Adrenal gland (tissue), 12 donors: Measurements from ENCODE around the gene STXBP5. TPM values are rescaled to one million over a fixed set of nuclear protein-coding genes. Genes with fewer than 3 reads are reported as not detected.

Source experiments
- DNase-seq, 7 donors: peaks; one replicate each; pipeline ENCODE4 v3.0.0-alpha.2; 2019 to 2020
- H3K27ac ChIP-seq, 5 donors: fragments of 200-600 bp; sonication (generic) in 4 of 5; 1 replicate in 3 of 5; 2 replicates in 2 of 5; pipeline versions ENCODE4 v1.5.1 to v1.8.0; 2016 to 2020; ENCODE audit warnings: mild to moderate bottlenecking in 1 of 5
- H3K27me3 ChIP-seq: fragments of 200-600 bp; 2 replicates; pipeline ENCODE4 v1.8.0; 2021
- H3K36me3 ChIP-seq, 2 donors: fragments of 200-600 bp; replicated peaks in 1 of 2; 1 replicate in 1 of 2; 2 replicates in 1 of 2; pipeline versions ENCODE4 v1.5.1 to v1.8.0; 2018 to 2022
- H3K4me1 ChIP-seq, 2 donors: fragments of 200-600 bp; replicated peaks in 1 of 2; 1 replicate in 1 of 2; 2 replicates in 1 of 2; pipeline versions ENCODE4 v1.5.1 to v1.8.0; 2018 to 2021
- H3K4me3 ChIP-seq, 4 donors: fragments of 200-600 bp; sonication (generic) in 3 of 4; one replicate each; pipeline ENCODE4 v1.5.1; 2016 to 2018
- H3K9me3 ChIP-seq, 3 donors: fragments of 200-600 bp; sonication (generic) in 1 of 3; replicated peaks in 1 of 3; 1 replicate in 2 of 3; 2 replicates in 1 of 3; pipeline versions ENCODE4 v1.5.1 to v1.8.0; 2016 to 2021
- POLR2A ChIP-seq, 2 donors: fragments of 450-650 bp; IDR thresholded peaks; one replicate each; pipeline ENCODE4 v1.6.1; 2017; ENCODE audit warnings: antibody characterized with exemption in 2 of 2, mild to moderate bottlenecking in 2 of 2, moderate library complexity in 1 of 2
- WGBS, 4 donors: extraction: QIAGEN DNeasy Blood & Tissue Kit in 2 of 4; methylation state at CpG; one replicate each; pipeline versions ENCODE4 v1.1.5 to v1.1.7; 2013 to 2017; 5-methylcytosine and 5-hydroxymethylcytosine counted together
- intact Hi-C, 2 donors: fragments of 100-400 bp; cut with DNase I; formaldehyde crosslinking; loops; one replicate each; pipeline versions ENCODE4 v1.14.1 to v1.15.0; 2022 to 2023
- polyA plus RNA-seq, 3 donors: library from polyadenylated mRNA; stranded (reverse); fragments of 200-250 nt in 2 of 3; fragments of 350-450 nt in 1 of 3; fragmentation: Illumina TruSeq in 1 of 3; extraction: RNeasy Lipid Tissue Mini Kit (QIAGEN cat#74804) in 1 of 3; gene quantifications; one replicate each; pipeline ENCODE4 v1.2.3, GENCODE V29; 2013 to 2014
- small RNA-seq, 2 donors: library from RNA; depleted of rRNA; stranded (forward); fragments of <200 nt; gene quantifications; one replicate each; pipeline ENCODE3, GENCODE V24; 2016
- total RNA-seq, 9 donors: library from RNA; depleted of rRNA in 4 of 9; stranded (reverse); fragments of >200 nt in 4 of 9; fragments of 120-200 nt in 1 of 9; fragmentation: NEBNext Ultra II Directional in 1 of 9; extraction: Animal tissue kit (Norgen Biotek cat#: 25700) in 1 of 9; gene quantifications; one replicate each; pipeline versions ENCODE4 v1.1.0 to v1.2.4, GENCODE V29; 2013 to 2023
- TF ChIP-seq, protein P1 (sequence below), 6 experiments: fragments of 450-650 bp in 4 of 6; fragments of 200-600 bp in 2 of 6; sonication (generic) in 1 of 6; IDR thresholded peaks; 1 replicate in 5 of 6; 2 replicates in 1 of 6; pipeline versions ENCODE4 v1.5.1 to v1.8.0; 2016 to 2021; ENCODE audit warnings: antibody characterized with exemption in 6 of 6, mild to moderate bottlenecking in 2 of 6, moderate library complexity in 1 of 6
- donor health status: healthy with polysubstance abuse.
- donor health status: Bipolar disorder and iron deficiency.
- donor health status: DM: yes; HTN: yes; CAD: no.
- donor health status: DM: no; HTN: no; CAD: no.
- donor health status: DM: no; HTN: no; CAD: no.
- donor health status: DM: yes; HTN: yes; CAD: no.

STXBP5 gene
- total and polyA plus RNA-seq, 12 donors = 18.0 to 66.3 (median 30.1) TPM

GRCh38 chr6:147434516-147434915 is 230.3 kb downstream of the STXBP5 start:
- TF ChIP-seq, protein P1, sequence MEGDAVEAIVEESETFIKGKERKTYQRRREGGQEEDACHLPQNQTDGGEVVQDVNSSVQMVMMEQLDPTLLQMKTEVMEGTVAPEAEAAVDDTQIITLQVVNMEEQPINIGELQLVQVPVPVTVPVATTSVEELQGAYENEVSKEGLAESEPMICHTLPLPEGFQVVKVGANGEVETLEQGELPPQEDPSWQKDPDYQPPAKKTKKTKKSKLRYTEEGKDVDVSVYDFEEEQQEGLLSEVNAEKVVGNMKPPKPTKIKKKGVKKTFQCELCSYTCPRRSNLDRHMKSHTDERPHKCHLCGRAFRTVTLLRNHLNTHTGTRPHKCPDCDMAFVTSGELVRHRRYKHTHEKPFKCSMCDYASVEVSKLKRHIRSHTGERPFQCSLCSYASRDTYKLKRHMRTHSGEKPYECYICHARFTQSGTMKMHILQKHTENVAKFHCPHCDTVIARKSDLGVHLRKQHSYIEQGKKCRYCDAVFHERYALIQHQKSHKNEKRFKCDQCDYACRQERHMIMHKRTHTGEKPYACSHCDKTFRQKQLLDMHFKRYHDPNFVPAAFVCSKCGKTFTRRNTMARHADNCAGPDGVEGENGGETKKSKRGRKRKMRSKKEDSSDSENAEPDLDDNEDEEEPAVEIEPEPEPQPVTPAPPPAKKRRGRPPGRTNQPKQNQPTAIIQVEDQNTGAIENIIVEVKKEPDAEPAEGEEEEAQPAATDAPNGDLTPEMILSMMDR (IDR thresholded peaks at IDR 0.05) = no peak
- no peak for TF ChIP-seq POLR2A (IDR thresholded peaks at IDR 0.05)
- no peaks in the 10 kb centered on the region for H3K27me3 ChIP-seq
- H3K9me3 ChIP-seq = no peaks in the 10 kb centered on the region
- H3K4me3 ChIP-seq = no peak overlapping the region
- no peak for DNase-seq
- WGBS, 4 donors = 34 to 44% (median 41%) methylated on average over 4 of the region's 4 CpGs
- intact Hi-C loops = no loop called here
- no peaks in the 10 kb centered on the region for H3K4me1 ChIP-seq
- H3K27ac ChIP-seq = no peak overlapping the region
- H3K36me3 ChIP-seq = no peaks in the 10 kb centered on the region

- H3K4me1 ChIP-seq = no peaks in the 10 kb centered on the region
- H3K4me3 ChIP-seq = no peak overlapping the region
- no peaks in the 10 kb centered on the region for H3K27me3 ChIP-seq
- DNase-seq = no peak
- no peaks in the 10 kb centered on the region for H3K36me3 ChIP-seq
- WGBS, 4 donors = 77 to 83% (median 81%) methylated on average over 3 of the region's 3 CpGs
- intact Hi-C loops = no loop called here
- TF ChIP-seq, protein P1 (IDR thresholded peaks at IDR 0.05) = no peak
- no peak for TF ChIP-seq POLR2A (IDR thresholded peaks at IDR 0.05)
- H3K27ac ChIP-seq = no peak overlapping the region
- no peaks in the 10 kb centered on the region for H3K9me3 ChIP-seq
Observed at GRCh38 chr6:147437615-147438014, 233.4 kb downstream of the STXBP5 start.

DNA sequence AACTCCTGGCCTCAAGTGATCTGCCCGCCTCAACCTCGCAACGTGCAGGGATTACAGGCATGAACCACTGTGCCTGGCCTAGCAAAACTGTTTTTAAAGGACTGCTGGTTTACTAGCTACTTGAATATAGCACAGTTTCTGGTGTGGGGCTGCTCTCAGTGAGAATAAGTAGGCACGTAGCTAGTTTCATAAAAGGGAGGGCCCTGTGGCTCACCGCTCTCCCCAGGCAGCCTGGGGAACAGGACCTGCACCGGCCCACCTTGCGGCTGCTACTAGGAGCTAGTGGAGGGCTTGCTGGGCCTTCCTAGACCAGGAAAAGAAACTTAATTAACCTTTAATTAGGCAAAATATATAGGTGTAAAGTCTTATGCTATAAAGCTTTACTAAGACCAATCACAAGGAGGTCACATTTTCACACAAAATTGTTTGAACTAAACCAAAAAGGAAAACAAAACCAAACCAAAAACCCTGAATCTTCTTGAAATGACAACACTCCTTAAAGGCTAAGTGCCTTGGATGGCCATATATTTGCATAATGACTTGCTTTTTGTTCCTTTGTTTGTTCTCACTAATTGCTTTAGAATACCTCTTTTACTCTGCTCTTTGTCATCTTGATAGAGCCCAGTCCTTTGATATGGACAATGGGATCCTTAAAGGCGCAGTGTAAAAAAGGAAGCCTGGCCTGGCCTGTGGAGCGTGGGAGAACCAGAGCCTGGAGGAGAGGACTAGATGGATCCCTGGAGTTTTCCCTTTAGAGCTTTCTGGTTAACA is 234.7 kb downstream of the STXBP5 start:
- WGBS, 4 donors = 92 to 98% (median 94%) methylated on average over 6 to 9 of the region's 9 CpGs
- Histone ChIP-seq H3K4me1 (no peaks in the 10 kb centered on the region), H3K27ac (no peak overlapping the region), H3K4me3 (no peak overlapping the region), H3K36me3 (no peaks in the 10 kb centered on the region), H3K27me3 (no peaks in the 10 kb centered on the region), H3K9me3 (no peaks in the 10 kb centered on the region)
- intact Hi-C loops = no loop called here
- no peak for TF ChIP-seq POLR2A (IDR thresholded peaks at IDR 0.05)
- no peak for DNase-seq

Small RNAs within 50 kb of the gene (small RNA-seq; reads per million reads assigned to genes)
- gene AL355365.1 = 0 reads per million in 2 donors
